Measurements from ENCODE around the gene KLHL17.
"Not testable (repeated sequence)": the region's sequence is repeated elsewhere in the genome, so short reads cannot be mapped to it uniquely, and the experiment has no call there.

KLHL17 gene

GRCh38 chr1:985126-985525 is 24.7 kb downstream of the KLHL17 start:
- intact Hi-C loops (cut with DNase I): no loop called here
- DNase-seq: no peak

DNA sequence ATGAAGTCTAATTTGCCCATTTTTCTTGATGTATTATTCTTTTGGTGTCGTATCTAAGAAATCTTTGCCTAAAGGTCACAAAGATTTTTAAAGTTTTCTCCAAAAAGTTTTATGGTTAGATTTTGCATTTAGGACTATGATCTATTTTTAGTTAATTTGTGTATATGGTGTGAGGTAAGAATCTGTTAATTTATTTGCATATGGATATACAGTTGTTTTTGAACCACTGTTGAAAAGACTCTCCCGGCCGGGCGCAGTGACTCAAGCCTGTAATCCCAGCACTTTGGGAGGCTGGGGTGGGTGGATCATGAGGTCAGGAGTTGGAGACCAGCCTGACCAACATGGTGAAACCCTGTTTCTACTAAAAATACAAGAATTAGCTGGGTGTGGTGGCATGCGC is 27.7 kb downstream of the KLHL17 start:
- intact Hi-C loops (cut with DNase I); DNase-seq: not testable (repeated sequence)

GRCh38 chr1:991275-991674 is 30.9 kb downstream of the KLHL17 start:
- DNase-seq; intact Hi-C loops (cut with DNase I): not testable (repeated sequence)

GRCh38 chr1:991895-992294 is 31.5 kb downstream of the KLHL17 start:
- DNase-seq: no peak
- intact Hi-C loops (cut with DNase I): no loop called here

DNA sequence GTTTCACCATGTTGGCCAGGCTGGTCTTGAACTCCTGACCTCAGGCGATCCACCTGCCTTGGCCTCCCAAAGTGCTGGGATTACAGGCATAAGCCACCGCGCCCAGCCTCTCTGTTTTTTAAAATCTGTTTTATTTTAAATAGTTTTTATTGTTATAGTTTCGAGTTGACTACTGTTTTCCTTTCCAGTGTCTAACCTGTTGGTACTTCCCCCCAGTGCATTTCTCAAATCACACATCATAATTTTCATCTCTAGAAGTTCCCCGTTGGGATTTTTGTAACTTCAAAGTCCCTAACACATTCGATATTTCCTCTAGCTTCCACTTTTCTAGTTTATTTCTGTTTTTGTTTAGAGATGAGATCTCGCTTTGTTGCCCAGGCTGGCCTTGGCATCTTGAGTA is 32.0 kb downstream of the KLHL17 start:
- intact Hi-C loops (cut with DNase I): no loop called here
- DNase-seq: no peak

GRCh38 chr1:993379-993995 is 33.1 kb downstream of the KLHL17 start:
- no peak for DNase-seq
- intact Hi-C loops (cut with DNase I): no loop called here

GRCh38 chr1:994546-994945 is 34.2 kb downstream of the KLHL17 start:
- intact Hi-C loops (cut with DNase I); DNase-seq: not testable (repeated sequence)

- DNase-seq: no peak
- intact Hi-C loops (cut with DNase I): no loop called here
Observed at GRCh38 chr1:995665-996633, 35.6 kb downstream of the KLHL17 start.

- DNase-seq: no peak
- intact Hi-C loops (cut with DNase I): no loop called here
Observed at GRCh38 chr1:996851-997712, 36.7 kb downstream of the KLHL17 start.

GRCh38 chr1:997713-997992 is 37.3 kb downstream of the KLHL17 start:
- intact Hi-C loops (cut with DNase I): no loop called here
- DNase-seq: no peak

DNA sequence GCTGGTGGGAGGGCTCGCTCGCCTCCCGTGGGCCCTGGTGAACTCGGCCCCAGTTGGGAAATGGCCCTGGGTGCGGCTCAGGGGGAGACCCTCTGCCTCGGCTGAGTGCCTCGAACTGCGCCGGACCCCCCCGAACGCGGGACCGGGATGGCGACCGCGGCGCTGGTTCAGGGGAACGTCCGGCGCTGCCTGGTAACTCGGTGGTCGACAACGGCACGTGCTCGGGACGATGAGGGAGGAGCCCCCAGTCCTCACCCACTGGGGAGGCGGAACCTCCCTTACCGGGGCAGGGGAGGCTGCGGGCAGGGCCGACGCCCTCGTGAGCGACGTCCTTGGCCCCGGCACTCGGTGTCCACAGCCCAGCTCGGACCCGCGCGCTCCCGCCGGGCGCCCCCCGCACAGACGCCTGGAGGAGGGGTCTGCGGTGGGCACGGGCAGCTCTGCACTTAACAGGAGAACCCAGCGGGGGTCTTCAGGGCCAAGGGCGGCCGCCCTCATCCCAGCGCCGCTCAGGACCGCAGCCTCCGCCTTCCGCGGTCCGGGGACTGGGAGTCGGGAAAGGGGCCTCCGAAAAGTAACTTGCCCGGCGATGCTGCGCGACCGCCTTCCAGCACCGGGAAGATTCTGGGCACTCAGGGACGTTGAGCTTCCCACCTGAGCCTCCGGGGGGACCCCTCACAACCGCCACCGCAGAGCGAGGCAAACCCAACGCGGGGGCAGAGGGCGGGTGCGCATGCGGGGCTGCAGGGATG is 37.8 kb downstream of the KLHL17 start:
- intact Hi-C loops (cut with DNase I): no loop called here
- DNase-seq: peak in 19 of 42 donors; percentile 39 to 73 (median 53)

DNA sequence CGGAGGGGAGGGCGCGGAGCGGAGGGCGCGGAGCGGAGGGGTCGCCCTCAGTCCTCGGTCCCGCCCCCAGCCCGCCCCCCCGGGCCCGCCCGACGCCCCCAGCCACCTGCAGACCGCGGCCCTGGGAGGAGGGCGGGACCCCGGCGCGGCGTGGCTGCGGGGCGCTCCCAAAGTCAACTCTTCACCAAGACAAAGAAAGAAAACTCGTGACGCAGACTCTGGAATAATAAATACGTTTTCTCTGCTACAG is 38.3 kb downstream of the KLHL17 start:
- peak in 2 of 42 donors; percentile 24 to 38 for DNase-seq
- intact Hi-C loops (cut with DNase I): no loop called here

DNA sequence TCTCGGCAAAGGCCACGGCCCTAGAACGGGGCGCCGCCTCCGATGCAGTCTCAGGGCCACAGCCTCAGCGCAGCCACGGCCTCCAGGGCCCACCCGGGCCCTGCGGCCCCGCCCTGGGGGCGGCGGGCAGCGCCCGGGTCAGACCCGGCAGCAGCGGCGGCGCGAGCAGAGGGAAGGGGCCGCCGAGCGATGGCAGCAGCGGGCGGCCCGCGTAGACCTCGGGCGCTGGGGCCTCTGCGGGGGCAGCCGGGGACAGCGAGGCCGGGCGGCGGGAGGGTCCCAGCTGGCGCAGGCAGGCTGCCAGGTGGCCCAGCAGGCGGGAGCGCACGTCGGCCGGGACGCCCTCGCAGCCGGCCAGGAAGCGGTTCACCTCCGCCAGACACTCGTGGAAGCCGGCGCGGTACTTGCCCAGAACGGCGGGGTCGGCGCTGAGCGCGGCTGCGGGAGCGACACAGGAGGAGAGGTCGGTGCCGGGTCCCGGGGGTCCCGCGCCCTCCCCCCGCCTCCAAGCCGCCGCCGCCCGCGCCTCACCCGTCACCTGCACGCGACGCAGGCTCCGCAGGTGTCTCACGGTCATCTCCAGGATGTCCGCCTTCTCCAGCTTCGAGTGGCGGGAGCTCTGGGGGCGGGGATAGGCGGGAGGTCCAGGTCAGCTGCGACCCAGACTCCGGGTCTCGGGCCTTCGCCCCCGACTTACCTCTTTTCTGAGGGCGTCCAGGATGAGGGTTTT is 38.8 kb downstream of the KLHL17 start:
- DNase-seq: peak in 6 of 42 donors; percentile 21 to 55 (median 44)
- intact Hi-C loops (cut with DNase I): no loop called here

DNA sequence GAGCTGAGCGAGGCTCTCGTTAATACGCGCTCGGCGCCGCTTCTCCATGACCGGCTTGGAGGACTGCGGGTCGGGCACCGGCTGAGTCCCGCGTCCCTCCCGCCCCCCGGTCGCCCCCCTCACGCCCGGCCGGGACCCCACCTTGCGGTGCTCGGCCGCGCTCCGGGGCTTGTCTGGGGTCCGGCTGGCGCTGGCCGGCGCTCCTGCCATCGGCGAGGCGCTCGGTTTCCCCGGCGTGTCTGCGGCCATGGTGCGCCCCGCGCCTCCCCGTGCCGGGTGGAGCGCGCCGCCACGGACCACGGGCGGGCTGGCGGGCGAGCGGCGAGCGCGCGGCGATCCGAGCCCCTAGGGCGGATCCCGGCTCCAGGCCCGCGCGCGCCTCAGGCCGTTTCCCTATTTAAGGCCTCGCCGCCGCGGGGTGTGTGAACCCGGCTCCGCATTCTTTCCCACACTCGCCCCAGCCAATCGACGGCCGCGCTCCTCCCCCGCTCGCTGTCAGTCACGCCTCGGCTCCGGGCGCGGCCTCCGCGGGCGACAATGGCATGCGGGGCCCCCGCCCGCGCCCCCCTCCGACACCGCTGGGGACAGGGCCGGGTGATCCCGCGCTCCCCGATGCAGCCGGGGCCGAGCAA is 39.5 kb downstream of the KLHL17 start, which contains the start of gene HES4:
HES4 (minus strand) TSS at position 373 of the 632 bp plus-strand sequence; CDS start at position 249, 124 bp downstream.
- DNase-seq: peak; percentile 71 to 96 (median 88)
- intact Hi-C loops (cut with DNase I): no loop called here

DNA sequence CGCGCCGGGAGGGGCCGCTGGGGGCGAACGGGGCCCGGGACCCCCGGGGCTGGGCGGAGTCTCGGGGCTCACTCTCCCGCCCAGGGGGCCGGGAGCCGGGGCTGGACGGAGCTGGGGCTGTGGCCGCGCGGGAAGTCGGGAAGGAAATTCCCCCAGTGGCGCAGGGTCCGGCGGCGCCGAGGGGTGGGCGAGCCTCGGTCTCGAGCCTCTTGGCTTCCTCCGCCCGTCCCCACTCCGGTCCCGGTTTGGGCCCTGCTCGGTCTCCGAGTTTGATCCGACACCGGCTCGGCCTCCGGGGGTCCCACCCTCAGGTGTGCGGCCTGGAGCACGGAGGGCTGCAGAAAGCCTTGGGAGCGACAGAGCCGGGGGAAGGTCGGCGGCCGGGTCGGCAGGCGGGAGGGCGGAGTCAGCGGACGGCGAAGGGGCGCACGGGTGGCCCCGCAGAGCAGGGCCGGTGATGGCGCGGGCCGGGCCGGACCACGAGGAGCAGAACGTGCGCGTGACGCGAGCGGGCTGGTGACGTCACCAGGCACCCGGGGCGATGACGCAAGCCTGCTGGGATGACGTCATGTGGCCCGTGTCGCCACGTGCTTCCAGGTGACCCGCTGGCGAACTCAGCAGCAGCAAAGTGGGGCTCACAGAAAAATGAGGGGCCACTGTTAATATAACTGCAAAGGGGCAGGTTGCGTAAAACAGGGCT is 40.1 kb downstream of the KLHL17 start:
- intact Hi-C loops (cut with DNase I): no loop called here
- peak in 40 of 42 donors; percentile 44 to 90 (median 76) for DNase-seq

DNA sequence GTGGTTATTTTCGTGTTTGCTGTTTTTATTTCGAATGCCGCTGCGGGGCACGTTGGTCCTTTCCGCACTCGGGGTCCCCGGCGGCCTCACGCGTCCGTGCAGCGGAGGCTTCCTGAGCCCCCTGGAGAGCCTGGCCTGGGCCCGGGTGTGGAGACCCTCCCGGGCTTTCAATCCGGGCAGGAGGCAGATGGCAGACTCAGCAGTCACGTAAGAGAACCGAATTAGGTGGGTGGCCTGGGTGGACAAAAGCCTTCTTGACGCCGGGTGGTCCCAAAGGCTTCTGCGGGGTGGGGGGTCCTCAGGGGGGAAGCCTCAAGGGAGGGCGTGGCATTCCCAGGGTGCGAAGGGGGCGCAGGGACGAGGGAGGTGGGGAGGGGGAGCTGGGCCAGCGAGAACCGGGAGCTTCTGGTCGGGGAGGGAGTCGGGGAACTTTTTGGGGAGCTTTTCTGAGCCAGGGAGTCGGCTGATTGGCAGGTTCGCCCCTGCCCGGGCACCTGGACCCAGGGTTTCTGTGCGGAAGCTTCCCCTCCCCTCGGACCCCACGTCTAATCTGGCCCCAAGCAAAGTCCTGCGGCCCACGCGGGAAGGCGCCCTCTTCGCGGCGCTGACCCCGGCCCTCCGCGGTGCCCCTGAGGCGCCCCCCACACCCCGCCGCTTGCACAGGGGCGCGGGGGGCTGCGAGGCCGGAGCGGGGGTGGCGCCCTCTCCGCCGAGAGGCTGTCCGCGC is 40.8 kb downstream of the KLHL17 start:
- DNase-seq: no peak
- intact Hi-C loops (cut with DNase I): no loop called here
